Measurements from ENCODE around the gene STOML3.
"Not testable (repeated sequence)": the region's sequence is repeated elsewhere in the genome, so short reads cannot be mapped to it uniquely, and the experiment has no call there.

The STOML3 gene

DNA sequence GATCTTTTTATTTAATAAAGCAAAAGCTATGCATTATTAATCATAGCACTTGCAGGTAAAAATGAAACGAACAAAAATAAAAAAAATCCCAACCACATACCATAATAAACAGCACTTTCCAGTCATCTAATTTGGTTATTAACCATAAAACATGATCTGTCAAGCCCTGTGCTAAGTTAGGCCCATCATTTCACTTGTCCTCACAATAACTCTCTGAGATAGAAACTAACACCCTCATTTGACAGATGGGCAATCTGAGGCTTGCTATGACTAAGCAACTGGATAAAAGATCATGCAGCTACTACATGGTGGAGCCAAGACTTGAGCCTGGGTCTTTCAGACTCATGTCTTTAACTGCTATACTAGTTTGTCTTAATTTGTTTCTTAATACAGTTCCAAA is 25.5 kb upstream of the STOML3 start:
- no peak overlapping the region for H3K4me3 Mint-ChIP-seq
- no peak overlapping the region for H3K27ac Mint-ChIP-seq
- peaks cover 6% of the 10 kb centered on the region for H3K4me1 Mint-ChIP-seq
- H3K27me3 Mint-ChIP-seq, result no peaks in the 10 kb centered on the region
- DNase-seq (no peak), ATAC-seq (peak; percentile 92)
- no peaks in the 10 kb centered on the region for H3K9me3 Mint-ChIP-seq

DNA sequence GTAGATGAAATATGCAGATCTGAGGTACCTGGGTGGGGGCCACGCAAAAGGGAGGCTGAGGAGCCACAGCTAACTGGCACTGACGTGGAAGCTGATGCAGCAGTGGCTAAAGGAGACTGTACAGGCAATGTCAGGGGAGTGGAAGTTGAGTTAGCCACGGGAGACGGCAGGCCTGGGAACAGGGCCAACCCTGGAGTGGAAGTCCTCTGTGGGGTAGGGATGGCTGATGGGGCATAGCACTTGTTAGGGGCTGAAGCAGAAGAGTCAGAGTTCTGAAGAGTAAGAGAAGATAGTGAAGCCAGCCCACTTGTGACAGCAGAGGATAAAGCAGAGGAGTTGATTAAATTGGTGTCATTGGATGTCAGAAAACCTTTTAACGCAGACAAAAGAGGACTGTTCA is 22.8 kb upstream of the STOML3 start:
- DNase-seq, result no peak
- Mint-ChIP-seq H3K9me3 (no peaks in the 10 kb centered on the region), H3K4me1 (peaks cover 6% of the 10 kb centered on the region), H3K4me3 (no peak overlapping the region), H3K27ac (peak overlapping the region in 1 of 2 donors; percentile 91), H3K27me3 (no peaks in the 10 kb centered on the region)
- no peak for ATAC-seq

DNA sequence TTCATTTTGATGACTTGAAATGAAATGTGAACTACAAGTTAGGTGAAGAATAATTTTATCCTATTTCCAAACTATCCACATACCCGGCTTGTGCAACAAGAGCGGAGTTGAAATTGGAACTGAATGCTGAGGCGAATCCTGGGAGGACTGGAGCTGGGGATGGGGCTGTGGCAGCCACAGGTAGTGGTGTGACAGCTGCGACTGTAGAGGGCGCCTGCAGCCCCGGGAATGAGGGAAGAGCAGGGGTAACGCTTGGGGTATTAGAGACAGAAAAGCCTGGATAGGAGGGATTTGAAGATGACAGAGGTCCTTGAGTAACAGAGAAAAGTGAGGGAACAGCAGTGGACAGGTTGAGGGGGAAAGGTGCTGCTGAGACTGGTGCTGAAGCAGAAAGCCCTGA is 22.0 kb upstream of the STOML3 start:
- Mint-ChIP-seq H3K27ac (peak overlapping the region in 1 of 2 donors; percentile 43), H3K27me3 (no peaks in the 10 kb centered on the region), H3K4me1 (peaks cover 6% of the 10 kb centered on the region), H3K9me3 (no peaks in the 10 kb centered on the region), H3K4me3 (peak overlapping the region in 1 of 2 donors; percentile 10)
- DNase-seq (no peak), ATAC-seq (no peak)

DNA sequence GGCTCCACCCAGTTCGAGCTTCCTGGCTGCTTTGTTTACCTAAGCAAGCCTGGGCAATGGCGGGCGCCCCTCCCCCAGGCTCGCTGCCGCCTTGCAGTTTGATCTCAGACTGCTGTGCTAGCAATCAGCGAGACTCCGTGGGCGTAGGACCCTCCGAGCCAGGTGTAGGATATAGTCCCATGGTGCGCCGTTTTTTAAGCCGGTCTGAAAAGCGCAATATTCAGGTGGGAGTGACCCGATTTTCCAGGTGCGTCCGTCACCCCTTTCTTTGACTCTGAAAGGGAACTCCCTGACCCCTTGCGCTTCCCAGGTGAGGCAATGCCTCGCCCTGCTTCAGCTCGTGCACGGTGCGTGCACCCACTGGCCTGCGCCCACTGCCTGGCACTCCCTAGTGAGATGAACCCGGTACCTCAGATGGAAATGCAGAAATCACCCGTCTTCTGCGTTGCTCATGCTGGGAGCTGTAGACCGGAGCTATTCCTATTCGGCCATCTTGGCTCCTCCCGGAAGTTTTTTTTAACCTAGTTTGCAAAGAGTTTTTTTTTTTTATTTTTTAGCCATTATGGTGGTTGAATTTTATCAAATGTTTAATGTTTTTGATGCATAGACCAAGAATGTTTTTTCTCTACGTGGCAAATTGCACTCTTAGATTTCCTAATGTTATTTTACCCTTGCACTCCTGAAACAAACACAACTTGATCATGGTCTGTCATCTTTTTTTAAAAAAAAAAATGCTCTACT is 15.9 kb upstream of the STOML3 start:
- H3K4me1 Mint-ChIP-seq, ATAC-seq, DNase-seq, H3K9me3 Mint-ChIP-seq, H3K27ac Mint-ChIP-seq, H3K27me3 Mint-ChIP-seq: not testable (repeated sequence)
- peak overlapping the region in 1 of 2 donors; percentile 41 for H3K4me3 Mint-ChIP-seq

DNA sequence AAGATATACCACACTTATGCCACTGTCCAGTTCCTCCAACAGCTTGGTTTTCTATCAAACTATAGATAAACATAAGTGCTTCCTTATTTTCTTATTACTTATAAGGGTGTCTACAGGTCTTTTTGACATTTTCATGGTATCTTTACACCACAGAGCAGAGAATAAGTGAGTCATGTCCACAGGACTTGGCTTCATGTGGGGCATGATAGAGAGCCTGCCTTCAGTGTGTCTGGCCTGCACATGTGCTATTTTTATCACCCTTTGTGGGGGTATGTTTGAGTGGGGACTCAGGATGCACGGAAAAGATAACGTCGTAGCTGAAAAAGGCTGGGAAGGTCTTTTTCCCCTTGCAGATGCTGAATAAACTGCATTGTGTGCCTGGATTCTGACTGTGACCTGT is 8.1 kb upstream of the STOML3 start:
- ATAC-seq, result no peak
- DNase-seq, result no peak
- no peaks in the 10 kb centered on the region for H3K27me3 Mint-ChIP-seq
- H3K4me1 Mint-ChIP-seq, result peaks cover 2% of the 10 kb centered on the region
- no peaks in the 10 kb centered on the region for H3K9me3 Mint-ChIP-seq
- H3K27ac Mint-ChIP-seq, result no peak overlapping the region
- no peak overlapping the region for H3K4me3 Mint-ChIP-seq

DNA sequence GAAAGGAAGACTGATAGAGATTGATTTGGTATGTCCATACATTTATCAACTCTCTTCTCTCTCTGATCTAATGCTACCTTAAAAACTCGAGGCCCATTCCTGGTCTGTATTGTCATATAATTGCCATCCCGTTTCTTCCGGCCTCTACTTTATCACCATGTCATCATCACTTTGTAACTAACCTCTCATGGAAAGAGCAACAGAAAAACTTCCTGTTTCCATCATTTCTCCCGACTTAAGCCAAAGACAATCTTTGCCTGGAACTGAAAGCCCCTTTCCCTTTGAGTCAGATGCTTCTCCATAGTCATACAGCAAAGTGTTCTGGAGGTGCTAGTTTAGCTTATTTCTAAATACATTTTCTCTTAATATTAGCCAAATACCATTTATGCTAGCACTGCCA is 2.8 kb upstream of the STOML3 start:
- ATAC-seq, result no peak
- H3K4me1 Mint-ChIP-seq, result peaks cover 5% of the 10 kb centered on the region
- DNase-seq, result no peak
- no peak overlapping the region for H3K27ac Mint-ChIP-seq
- no peaks in the 10 kb centered on the region for H3K27me3 Mint-ChIP-seq
- H3K4me3 Mint-ChIP-seq, result no peak overlapping the region
- H3K9me3 Mint-ChIP-seq, result no peaks in the 10 kb centered on the region

DNA sequence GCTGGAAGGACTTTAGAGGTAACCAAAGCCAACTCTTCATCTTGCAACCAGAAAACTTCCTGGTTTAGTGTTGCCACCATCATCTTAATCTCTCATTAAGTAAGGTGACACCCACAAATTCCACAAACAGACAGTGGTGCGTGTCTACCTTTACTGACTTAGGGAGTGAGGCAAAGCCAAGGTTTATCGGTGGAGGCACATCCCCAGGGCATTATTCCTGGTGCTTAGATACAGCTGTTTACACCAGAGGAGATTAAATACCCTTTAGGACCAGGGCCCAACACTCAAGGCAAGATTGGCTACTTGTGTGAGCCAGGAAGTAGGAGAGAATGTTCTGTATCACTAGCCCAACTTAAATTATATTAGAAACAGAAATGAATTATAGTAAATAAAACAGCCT is 9.5 kb downstream of the STOML3 start:
- Mint-ChIP-seq H3K9me3 (peaks cover 0 to 20% of the 10 kb centered on the region in 2 donors), H3K27me3 (peaks cover 17% of the 10 kb centered on the region), H3K4me1 (no peaks in the 10 kb centered on the region), H3K4me3 (no peak overlapping the region), H3K27ac (no peak overlapping the region)
- DNase-seq (no peak), ATAC-seq (no peak)

DNA sequence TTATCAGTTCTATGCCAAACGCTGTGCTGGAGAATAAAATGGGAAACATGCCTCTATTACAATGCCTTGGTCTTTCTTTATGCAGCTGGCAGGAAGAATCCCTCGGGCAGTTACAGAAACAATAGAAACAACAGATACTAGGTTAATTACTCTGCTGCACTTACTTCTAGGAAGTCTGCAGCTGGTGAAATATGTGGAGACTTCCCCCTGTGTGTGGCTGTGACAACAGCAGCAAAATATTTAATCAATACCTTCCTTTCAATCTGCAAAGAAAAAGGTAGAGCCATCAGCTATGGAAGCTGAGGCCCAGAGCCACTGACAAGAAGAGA is 9.9 kb downstream of the STOML3 start:
- H3K4me3 Mint-ChIP-seq, result no peak overlapping the region
- peaks cover 17% of the 10 kb centered on the region for H3K27me3 Mint-ChIP-seq
- no peak overlapping the region for H3K27ac Mint-ChIP-seq
- no peak for DNase-seq
- no peak for ATAC-seq
- peaks cover 0 to 20% of the 10 kb centered on the region in 2 donors for H3K9me3 Mint-ChIP-seq
- H3K4me1 Mint-ChIP-seq, result no peaks in the 10 kb centered on the region

DNA sequence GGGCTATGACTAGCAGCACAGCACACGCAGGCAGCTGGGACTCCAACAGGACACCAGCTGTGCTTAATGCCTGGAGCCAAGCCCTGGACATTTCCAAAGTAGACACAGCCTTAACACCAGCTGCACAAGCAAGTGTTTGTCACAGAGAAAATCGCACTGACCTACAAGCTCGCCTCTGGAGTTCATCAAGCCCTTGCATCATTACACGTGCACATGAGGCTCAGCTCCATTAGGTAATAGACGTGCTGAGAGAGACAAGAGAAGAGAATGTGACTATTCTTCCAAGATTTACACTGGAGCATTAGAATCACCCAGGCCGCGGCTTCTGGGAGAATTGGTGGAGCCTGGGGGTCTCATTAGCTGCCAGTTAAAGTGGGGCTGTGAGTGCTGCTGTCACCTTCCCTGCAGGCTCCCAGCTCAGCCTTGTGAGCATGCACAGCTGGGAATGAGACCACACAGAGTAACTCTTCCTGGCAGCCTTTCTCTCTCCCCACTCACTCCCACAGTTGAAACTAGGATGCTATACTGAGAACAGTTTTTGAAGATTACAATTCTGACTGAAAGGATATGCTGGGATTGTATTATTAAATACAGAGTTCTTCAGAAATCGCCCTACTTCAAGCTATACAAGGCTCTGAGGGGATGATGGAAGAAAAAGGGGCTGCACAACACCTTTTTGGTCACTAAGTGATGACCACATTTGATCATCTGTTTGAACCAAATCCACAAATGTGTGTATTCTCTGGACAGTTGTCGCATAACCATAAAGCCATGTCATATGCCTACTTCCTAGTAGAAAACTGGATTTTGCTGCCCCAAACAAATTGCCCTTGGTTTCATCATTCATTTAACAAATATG is 10.5 kb downstream of the STOML3 start:
- Mint-ChIP-seq H3K4me3 (no peak overlapping the region), H3K27ac (peak overlapping the region in 1 of 2 donors; percentile 14), H3K27me3 (peaks cover 17% of the 10 kb centered on the region), H3K4me1 (no peaks in the 10 kb centered on the region), H3K9me3 (peaks cover 0 to 20% of the 10 kb centered on the region in 2 donors)
- ATAC-seq, result no peak
- DNase-seq, result no peak

DNA sequence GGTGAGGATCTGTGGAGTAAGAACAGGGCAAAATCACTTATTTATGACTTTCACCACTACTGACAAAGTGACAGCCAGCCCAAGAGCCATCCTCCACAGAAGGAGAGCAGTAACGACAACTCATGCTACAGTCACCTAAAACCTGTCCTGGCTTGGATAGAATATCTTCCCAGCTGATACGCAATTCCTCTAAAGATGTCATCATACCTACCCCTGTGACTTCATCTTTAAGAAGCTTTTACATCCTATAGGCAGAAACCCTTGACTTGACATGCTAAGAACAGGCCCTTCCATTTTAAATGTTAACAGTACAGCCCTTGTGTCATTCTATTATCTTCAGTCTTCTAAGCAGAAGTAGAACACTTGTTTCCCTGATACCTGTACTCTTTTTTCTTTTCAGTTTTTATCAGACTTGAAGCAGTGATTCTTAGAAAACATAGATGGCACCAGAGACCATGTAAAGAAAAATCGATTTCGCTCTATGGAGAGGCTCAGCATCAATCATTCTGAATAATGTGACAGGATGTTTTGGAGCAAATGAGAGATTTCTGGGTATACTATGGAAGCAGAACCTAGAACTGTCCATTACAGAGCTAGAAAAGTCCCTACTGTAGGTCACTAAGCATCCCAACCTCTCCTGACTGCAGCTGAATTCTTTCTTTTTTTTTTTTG is 20.1 kb downstream of the STOML3 start:
- ATAC-seq (no peak), DNase-seq (no peak)
- Mint-ChIP-seq H3K27ac (no peak overlapping the region), H3K4me3 (no peak overlapping the region), H3K9me3 (no peaks in the 10 kb centered on the region), H3K4me1 (no peaks in the 10 kb centered on the region), H3K27me3 (peaks cover 8% of the 10 kb centered on the region)

DNA sequence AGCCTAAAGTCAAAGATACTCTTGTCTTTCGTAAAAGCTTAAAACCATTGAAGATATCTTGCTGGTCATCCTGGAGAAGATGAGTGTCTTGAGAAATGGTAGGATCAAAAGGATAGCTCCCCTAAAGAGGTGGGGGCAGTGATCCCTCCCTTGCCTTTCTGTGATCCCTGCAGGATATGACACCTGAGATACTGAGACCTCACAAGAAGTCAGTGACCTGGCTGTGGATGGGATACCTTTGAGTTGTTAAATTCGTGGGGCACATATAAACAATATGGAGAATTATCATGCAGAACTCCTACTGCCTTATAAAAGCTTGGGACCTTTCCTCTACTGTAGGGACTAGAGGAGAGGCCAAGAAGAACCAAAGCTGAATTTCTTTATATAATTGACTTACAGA is 21.4 kb downstream of the STOML3 start:
- Mint-ChIP-seq H3K27ac (no peak overlapping the region), H3K4me3 (no peak overlapping the region), H3K9me3 (no peaks in the 10 kb centered on the region), H3K4me1 (no peaks in the 10 kb centered on the region), H3K27me3 (peaks cover 8% of the 10 kb centered on the region)
- no peak for ATAC-seq
- DNase-seq, result no peak

DNA sequence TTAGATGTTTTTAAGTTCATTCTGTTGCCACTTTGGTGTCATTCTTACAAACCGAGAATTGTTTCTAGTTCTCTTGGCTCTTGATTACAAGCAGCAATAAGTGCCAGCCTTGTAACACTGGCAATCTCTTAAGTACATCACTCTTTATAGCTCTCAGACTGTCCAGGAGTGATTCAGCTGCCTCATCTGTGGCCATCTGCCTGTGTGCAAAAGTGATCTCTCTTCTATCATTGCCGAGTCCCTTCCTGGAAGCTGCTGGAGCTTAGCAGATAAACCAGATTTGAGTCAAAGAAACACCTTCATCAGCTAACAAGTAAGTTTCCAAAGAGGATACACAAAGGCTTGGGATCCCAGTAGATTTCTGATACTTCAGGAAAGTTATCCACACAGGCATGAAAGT is 23.2 kb downstream of the STOML3 start:
- ATAC-seq, result no peak
- Mint-ChIP-seq H3K27ac (no peak overlapping the region), H3K9me3 (no peaks in the 10 kb centered on the region), H3K4me1 (no peaks in the 10 kb centered on the region), H3K27me3 (peaks cover 8% of the 10 kb centered on the region), H3K4me3 (no peak overlapping the region)
- DNase-seq, result no peak

DNA sequence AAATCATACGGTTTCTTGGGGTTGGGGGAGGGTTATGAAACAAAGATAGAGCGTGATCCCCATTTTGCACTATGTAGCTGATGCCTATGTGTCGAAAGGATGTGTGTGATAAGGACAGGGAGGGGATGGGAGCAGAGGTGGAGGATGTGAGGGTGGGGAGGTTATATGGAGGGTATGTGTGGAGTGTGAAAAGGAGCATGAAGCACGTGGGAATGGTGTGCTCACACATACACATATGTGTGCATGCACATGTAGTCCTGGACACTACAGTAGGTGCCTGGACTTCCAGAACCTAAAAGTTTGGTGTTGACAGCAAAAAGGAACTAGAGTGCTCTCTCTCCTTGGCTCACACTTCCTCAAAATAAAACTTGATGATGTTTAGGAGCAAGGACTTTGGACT is 25.4 kb downstream of the STOML3 start:
- Mint-ChIP-seq H3K27me3 (peaks cover 16% of the 10 kb centered on the region), H3K4me3 (no peak overlapping the region), H3K9me3 (peaks cover 0 to 8% of the 10 kb centered on the region in 2 donors), H3K4me1 (no peaks in the 10 kb centered on the region), H3K27ac (no peak overlapping the region)
- no peak for DNase-seq
- ATAC-seq, result no peak

DNA sequence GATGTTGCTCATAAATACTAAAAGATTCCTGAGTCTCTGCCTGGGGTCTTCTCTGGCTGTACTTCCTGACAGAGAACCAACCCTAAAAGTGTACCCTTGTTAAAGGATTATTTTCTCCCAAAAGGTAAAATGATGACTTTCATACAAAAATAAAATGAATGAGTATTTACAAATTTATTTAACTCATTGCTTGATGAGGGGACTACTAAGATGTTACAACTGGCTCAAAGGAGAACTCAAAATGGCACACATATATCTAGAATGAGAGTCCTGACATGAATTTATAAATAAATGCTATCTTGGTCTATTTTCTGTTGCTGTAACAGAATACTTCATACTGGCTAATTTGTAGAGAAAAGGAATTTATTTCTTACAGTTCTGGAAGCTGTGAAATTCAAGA is 30.5 kb downstream of the STOML3 start:
- Mint-ChIP-seq H3K27me3 (peaks cover 8% of the 10 kb centered on the region), H3K9me3 (peaks cover 0 to 15% of the 10 kb centered on the region in 2 donors), H3K27ac (no peak overlapping the region), H3K4me3 (no peak overlapping the region), H3K4me1 (no peaks in the 10 kb centered on the region)
- ATAC-seq (no peak), DNase-seq (no peak)

DNA sequence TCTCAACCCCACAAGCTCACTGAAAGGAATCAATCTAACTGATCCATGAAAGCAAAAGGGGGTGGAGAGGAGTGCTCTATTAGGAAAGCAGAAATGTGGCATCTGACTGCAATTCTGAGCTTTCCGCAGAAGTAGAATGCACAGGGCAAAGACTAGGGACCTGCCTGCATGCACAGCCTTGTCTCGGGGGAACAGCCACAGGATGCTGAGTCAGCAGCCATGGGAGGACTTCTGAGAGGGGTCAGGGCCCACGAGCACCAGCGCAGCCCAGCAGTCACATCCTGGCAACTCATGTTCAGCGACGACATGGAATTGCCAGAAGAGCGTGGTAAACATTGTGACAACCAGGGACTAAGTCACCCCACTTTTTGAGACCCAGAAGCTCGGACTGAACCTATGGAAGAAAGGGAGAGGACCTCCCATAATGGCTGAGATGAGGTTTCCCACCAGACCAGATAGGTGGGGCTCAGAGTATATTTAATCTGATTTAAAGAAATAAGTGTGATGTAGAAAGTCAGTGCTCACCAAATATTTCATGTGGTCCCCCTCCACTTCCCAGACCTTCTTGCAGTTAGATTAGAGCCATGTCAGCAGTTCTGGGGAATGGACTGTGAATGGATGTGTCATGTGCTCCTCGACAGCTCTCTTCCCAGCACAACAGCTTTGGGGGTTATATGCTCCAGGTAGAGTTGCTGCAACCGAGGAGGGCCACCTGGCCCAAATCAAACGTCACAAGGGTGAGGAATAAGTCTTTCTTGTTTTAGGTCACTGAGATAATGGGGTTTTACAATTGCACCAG is 32.6 kb downstream of the STOML3 start:
- DNase-seq, result no peak
- Mint-ChIP-seq H3K4me1 (no peaks in the 10 kb centered on the region), H3K27ac (no peak overlapping the region), H3K27me3 (peaks cover 19% of the 10 kb centered on the region), H3K4me3 (no peak overlapping the region), H3K9me3 (peaks cover 0 to 15% of the 10 kb centered on the region in 2 donors)
- no peak for ATAC-seq

Data from stimulated activated naive CD8-positive, alpha-beta T cell treated with anti-CD3 and anti-CD28 coated beads, Interleukin-15, amount 100 ng/mL, for 72 hours (primary cell).